MM.1S (cell line): ENCODE data around the gene SH2D2A.

Source experiments
- DNase-seq: peaks from one replicate; pipeline ENCODE4 v3.0.0-alpha.2; 2015
- H2AFZ ChIP-seq: fragments of 300-600 bp; sonication (generic); 2 replicates; pipeline ENCODE4 v1.6.0; 2016; ENCODE audit warnings: antibody characterized with exemption, low read length
- H3F3A ChIP-seq: fragments of 300-600 bp; sonication (generic); 2 replicates; pipeline ENCODE4 v1.6.1; 2016; ENCODE audit warnings: mild to moderate bottlenecking, antibody characterized with exemption, low read length, moderate library complexity, mixed read lengths; ENCODE audit not compliant: insufficient read depth
- H3K27ac ChIP-seq: fragments of 300-600 bp; sonication (generic); 2 replicates; pipeline ENCODE4 v1.5.1; 2016; ENCODE audit warnings: mild to moderate bottlenecking, low read length
- H3K27me3 ChIP-seq: fragments of 300-600 bp; sonication (generic); replicated peaks from 2 replicates; pipeline ENCODE4 v1.6.0; 2016; ENCODE audit warnings: low read length; ENCODE audit not compliant: insufficient read depth
- H3K36me3 ChIP-seq: fragments of 300-600 bp; sonication (generic); replicated peaks from 2 replicates; pipeline ENCODE4 v1.6.1; 2016; ENCODE audit warnings: mild to moderate bottlenecking, low read length, mixed read lengths; ENCODE audit not compliant: insufficient read depth
- H3K4me1 ChIP-seq: fragments of 300-600 bp; sonication (generic); 2 replicates; pipeline ENCODE4 v1.6.1; 2016; ENCODE audit warnings: low read length, mixed read lengths
- H3K4me2 ChIP-seq: fragments of 300-600 bp; sonication (generic); 2 replicates; pipeline ENCODE4 v1.6.0; 2016; ENCODE audit warnings: low read depth, low read length
- H3K4me3 ChIP-seq: fragments of 300-600 bp; sonication (generic); 2 replicates; pipeline ENCODE4 v1.5.1; 2016; ENCODE audit warnings: low read length, mixed read lengths
- H3K79me2 ChIP-seq: fragments of 300-600 bp; sonication (generic); 2 replicates; pipeline ENCODE4 v1.6.1; 2016; ENCODE audit warnings: mixed run types, low read length, mixed read lengths
- H3K9ac ChIP-seq: fragments of 300-600 bp; sonication (generic); 2 replicates; pipeline ENCODE4 v1.6.1; 2016; ENCODE audit warnings: low read length, mixed read lengths
- H3K9me2 ChIP-seq: fragments of 300-600 bp; sonication (generic); replicated peaks from 2 replicates; pipeline ENCODE4 v1.6.1; 2016; ENCODE audit warnings: mild to moderate bottlenecking, low read length, mixed read lengths; ENCODE audit not compliant: insufficient read depth
- H3K9me3 ChIP-seq: fragments of 300-600 bp; sonication (generic); replicated peaks from 2 replicates; pipeline ENCODE4 v1.6.1; 2016; ENCODE audit warnings: mild to moderate bottlenecking, low read length, mixed read lengths; ENCODE audit not compliant: insufficient read depth
- H4K20me1 ChIP-seq: fragments of 300-600 bp; sonication (generic); 2 replicates; pipeline ENCODE4 v1.6.1; 2016; ENCODE audit warnings: mild to moderate bottlenecking, low read length, moderate library complexity, mixed read lengths; ENCODE audit not compliant: insufficient read depth
- CTCF ChIP-seq: fragments of 300-600 bp; sonication (generic); IDR thresholded peaks from 2 replicates; pipeline ENCODE4 v1.5.1; 2016; ENCODE audit warnings: antibody characterized with exemption, low read length, mixed read lengths
- EZH2 ChIP-seq: fragments of 300-600 bp; sonication (generic); optimal IDR thresholded peaks from 2 replicates; pipeline ENCODE3; 2017; ENCODE audit warnings: low read depth, mild to moderate bottlenecking, antibody characterized with exemption, low read length, mixed read lengths
- EZH2phosphoT487 ChIP-seq: fragments of 300-600 bp; sonication (generic); IDR thresholded peaks from 2 replicates; pipeline ENCODE4 v1.6.1; 2018; ENCODE audit warnings: antibody characterized with exemption, low read length

The SH2D2A gene

GRCh38 chr1:156834322-156834721 is 17.7 kb upstream of the SH2D2A start:
- H3K79me2 ChIP-seq = no peaks in the 10 kb centered on the region
- H3K4me1 ChIP-seq = no peaks in the 10 kb centered on the region
- no peak overlapping the region for H3K27ac ChIP-seq
- no peak overlapping the region for H3K9ac ChIP-seq
- no peak overlapping the region for H3K4me3 ChIP-seq
- H3K9me3 ChIP-seq = no peaks in the 10 kb centered on the region
- H3K4me2 ChIP-seq = no peak overlapping the region
- no peak for DNase-seq
- no peak overlapping the region for H2AFZ ChIP-seq
- H3K36me3 ChIP-seq = no peaks in the 10 kb centered on the region
- no peaks in the 10 kb centered on the region for H3F3A ChIP-seq
- TF ChIP-seq EZH2 = no peak
- TF ChIP-seq CTCF = no peak
- TF ChIP-seq EZH2phosphoT487 = no peak
- H3K27me3 ChIP-seq = peaks cover 23% of the 10 kb centered on the region; the same call in 1 of the 2 replicates
- no peaks in the 10 kb centered on the region for H4K20me1 ChIP-seq
- H3K9me2 ChIP-seq = no peaks in the 10 kb centered on the region

- Histone ChIP-seq H3K9ac (no peak overlapping the region), H2AFZ (no peak overlapping the region), H3K36me3 (no peaks in the 10 kb centered on the region), H3K79me2 (no peaks in the 10 kb centered on the region), H4K20me1 (no peaks in the 10 kb centered on the region), H3F3A (no peaks in the 10 kb centered on the region), H3K4me3 (no peak overlapping the region), H3K4me2 (no peak overlapping the region), H3K9me3 (no peaks in the 10 kb centered on the region), H3K27ac (no peak overlapping the region), H3K4me1 (no peaks in the 10 kb centered on the region), H3K9me2 (no peaks in the 10 kb centered on the region), H3K27me3 (peaks cover 21% of the 10 kb centered on the region; the same call in 1 of the 2 replicates)
- DNase-seq = peak; percentile 30
- TF ChIP-seq CTCF (peak; percentile 14; the same call in 1 of the 2 replicates), EZH2 (no peak)
These were observed 17.0 kb upstream of the SH2D2A start for GRCh38 chr1:156833603-156834002.

- H3K27ac ChIP-seq = no peak overlapping the region
- H3K9ac ChIP-seq = no peak overlapping the region
- no peak overlapping the region for H3K4me3 ChIP-seq
- H4K20me1 ChIP-seq = no peaks in the 10 kb centered on the region
- H3K9me3 ChIP-seq = no peaks in the 10 kb centered on the region
- no peaks in the 10 kb centered on the region for H3F3A ChIP-seq
- no peaks in the 10 kb centered on the region for H3K9me2 ChIP-seq
- TF ChIP-seq EZH2phosphoT487 (no peak), EZH2 (no peak), CTCF (no peak)
- no peaks in the 10 kb centered on the region for H3K79me2 ChIP-seq
- no peaks in the 10 kb centered on the region for H3K4me1 ChIP-seq
- peaks cover 21% of the 10 kb centered on the region; the same call in 1 of the 2 replicates for H3K27me3 ChIP-seq
- H3K4me2 ChIP-seq = no peak overlapping the region
- no peak for DNase-seq
- no peak overlapping the region for H2AFZ ChIP-seq
- no peaks in the 10 kb centered on the region for H3K36me3 ChIP-seq
These were observed 15.8 kb upstream of the SH2D2A start for GRCh38 chr1:156832434-156832833.
